K562 (cell line): ENCODE measurements around the gene MYO3B.
"Not testable (repeated sequence)": the region's sequence is repeated elsewhere in the genome, so short reads cannot be mapped to it uniquely, and the experiment has no call there.

ENCODE experiments used
- CBX1 ChIP-seq: sonication (generic); IDR thresholded peaks from 2 replicates; pipeline ENCODE4 v1.6.1; 2016; ENCODE audit warnings: antibody characterized with exemption, low read depth, mild to moderate bottlenecking
- GATA2 ChIP-seq: sonication (generic); formaldehyde crosslinking; IDR thresholded peaks from 2 replicates; pipeline ENCODE4 v1.4.0; 2020; ENCODE audit warnings: mild to moderate bottlenecking, missing genetic modification reagents
- POLR2A ChIP-seq: fragments of 450-650 bp; conservative IDR thresholded peaks from 2 replicates; pipeline ENCODE4 v1.6.1; 2016
- TAF1 ChIP-seq: IDR thresholded peaks from 2 replicates; pipeline ENCODE4 v1.6.1; 2011; ENCODE audit warnings: mild to moderate bottlenecking, low read length, moderate library complexity; ENCODE audit not compliant: insufficient read depth, control insufficient read depth, severe bottlenecking; ENCODE audit errors: extremely low read depth
- TCF7 ChIP-seq: sonication (generic); IDR thresholded peaks from 2 replicates; pipeline ENCODE4 v1.6.1; 2016; ENCODE audit warnings: antibody characterized with exemption, borderline replicate concordance
- TF ChIP-seq, protein P1 (sequence below), 2 experiments: fragments of 450-650 bp in 1 of 2; sonication (generic) in 1 of 2; formaldehyde crosslinking; conservative IDR thresholded peaks; 2 replicates each; pipeline versions ENCODE4 v1.4.0 to v1.8.1; 2020 to 2022; ENCODE audit warnings: mild to moderate bottlenecking in 1 of 2, missing genetic modification reagents in 1 of 2
- TF ChIP-seq, protein P2 (sequence below): fragments of 450-650 bp; IDR thresholded peaks from 2 replicates; pipeline ENCODE4 v1.6.1; 2016; ENCODE audit warnings: low read depth, mild to moderate bottlenecking, moderate library complexity
- TF ChIP-seq, protein P3 (sequence below): fragments of 450-650 bp; IDR thresholded peaks from 2 replicates; pipeline ENCODE4 v1.6.1; 2016; ENCODE audit warnings: low read depth

DNA sequence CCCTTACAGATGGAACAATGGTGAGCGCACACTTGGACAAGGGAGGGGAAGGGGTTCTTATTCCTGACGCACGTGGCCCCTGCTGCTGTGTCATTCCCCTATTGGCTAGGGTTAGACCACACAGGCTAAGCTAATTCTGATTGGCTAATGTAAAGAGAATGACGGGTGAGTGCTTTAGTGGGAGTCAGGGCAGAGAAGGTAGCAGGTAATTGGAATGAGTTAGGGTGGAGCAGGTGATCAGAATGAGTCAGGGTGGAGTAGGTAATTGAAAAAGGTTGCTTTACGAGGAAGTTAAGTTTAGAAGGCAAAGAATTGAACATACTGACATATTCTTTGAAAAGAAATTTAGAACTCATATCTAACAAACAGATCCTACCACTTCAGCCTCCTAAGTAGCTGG, 256.4 kb downstream of the MYO3B start:
- TF ChIP-seq TAF1; CBX1; GATA2 (CRISPR knock-in tag); POLR2A; TCF7: not testable (repeated sequence)
- TF ChIP-seq, protein P1, sequence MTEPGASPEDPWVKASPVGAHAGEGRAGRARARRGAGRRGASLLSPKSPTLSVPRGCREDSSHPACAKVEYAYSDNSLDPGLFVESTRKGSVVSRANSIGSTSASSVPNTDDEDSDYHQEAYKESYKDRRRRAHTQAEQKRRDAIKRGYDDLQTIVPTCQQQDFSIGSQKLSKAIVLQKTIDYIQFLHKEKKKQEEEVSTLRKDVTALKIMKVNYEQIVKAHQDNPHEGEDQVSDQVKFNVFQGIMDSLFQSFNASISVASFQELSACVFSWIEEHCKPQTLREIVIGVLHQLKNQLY (CRISPR knock-in tag; conservative IDR thresholded peaks at IDR 0.05) = not testable (repeated sequence)
- TF ChIP-seq, protein P2, sequence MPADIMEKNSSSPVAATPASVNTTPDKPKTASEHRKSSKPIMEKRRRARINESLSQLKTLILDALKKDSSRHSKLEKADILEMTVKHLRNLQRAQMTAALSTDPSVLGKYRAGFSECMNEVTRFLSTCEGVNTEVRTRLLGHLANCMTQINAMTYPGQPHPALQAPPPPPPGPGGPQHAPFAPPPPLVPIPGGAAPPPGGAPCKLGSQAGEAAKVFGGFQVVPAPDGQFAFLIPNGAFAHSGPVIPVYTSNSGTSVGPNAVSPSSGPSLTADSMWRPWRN = not testable (repeated sequence)
- TF ChIP-seq, protein P3, sequence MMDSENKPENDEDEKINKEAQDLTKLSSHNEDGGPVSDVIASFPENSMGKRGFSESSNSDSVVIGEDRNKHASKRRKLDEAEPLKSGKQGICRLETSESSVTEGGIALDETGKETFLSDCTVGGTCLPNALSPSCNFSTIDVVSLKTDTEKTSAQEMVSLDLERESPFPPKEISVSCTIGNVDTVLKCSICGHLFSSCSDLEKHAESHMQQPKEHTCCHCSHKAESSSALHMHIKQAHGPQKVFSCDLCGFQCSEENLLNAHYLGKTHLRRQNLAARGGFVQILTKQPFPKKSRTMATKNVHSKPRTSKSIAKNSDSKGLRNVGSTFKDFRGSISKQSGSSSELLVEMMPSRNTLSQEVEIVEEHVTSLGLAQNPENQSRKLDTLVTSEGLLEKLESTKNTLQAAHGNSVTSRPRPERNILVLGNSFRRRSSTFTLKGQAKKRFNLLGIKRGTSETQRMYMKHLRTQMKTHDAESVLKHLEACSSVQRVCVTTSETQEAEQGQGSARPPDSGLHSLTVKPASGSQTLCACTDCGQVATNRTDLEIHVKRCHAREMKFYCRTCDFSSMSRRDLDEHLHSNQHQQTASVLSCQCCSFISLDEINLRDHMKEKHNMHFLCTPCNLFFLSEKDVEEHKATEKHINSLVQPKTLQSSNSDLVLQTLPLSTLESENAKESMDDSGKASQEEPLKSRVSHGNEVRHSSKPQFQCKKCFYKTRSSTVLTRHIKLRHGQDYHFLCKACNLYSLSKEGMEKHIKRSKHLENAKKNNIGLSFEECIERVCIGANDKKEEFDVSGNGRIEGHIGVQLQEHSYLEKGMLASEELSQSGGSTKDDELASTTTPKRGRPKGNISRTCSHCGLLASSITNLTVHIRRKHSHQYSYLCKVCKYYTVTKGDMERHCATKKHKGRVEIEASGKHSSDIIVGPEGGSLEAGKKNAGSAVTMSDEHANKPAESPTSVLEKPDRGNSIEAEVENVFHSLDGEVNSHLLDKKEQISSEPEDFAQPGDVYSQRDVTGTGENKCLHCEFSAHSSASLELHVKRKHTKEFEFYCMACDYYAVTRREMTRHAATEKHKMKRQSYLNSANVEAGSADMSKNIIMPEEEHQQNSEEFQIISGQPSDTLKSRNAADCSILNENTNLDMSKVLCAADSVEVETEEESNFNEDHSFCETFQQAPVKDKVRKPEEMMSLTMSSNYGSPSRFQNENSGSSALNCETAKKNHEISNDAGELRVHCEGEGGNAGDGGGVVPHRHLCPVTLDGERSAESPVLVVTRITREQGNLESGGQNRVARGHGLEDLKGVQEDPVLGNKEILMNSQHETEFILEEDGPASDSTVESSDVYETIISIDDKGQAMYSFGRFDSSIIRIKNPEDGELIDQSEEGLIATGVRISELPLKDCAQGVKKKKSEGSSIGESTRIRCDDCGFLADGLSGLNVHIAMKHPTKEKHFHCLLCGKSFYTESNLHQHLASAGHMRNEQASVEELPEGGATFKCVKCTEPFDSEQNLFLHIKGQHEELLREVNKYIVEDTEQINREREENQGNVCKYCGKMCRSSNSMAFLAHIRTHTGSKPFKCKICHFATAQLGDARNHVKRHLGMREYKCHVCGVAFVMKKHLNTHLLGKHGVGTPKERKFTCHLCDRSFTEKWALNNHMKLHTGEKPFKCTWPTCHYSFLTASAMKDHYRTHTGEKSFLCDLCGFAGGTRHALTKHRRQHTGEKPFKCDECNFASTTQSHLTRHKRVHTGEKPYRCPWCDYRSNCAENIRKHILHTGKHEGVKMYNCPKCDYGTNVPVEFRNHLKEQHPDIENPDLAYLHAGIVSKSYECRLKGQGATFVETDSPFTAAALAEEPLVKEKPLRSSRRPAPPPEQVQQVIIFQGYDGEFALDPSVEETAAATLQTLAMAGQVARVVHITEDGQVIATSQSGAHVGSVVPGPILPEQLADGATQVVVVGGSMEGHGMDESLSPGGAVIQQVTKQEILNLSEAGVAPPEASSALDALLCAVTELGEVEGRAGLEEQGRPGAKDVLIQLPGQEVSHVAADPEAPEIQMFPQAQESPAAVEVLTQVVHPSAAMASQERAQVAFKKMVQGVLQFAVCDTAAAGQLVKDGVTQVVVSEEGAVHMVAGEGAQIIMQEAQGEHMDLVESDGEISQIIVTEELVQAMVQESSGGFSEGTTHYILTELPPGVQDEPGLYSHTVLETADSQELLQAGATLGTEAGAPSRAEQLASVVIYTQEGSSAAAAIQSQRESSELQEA = not testable (repeated sequence)
